Purkinje cell (primary cell): ENCODE measurements around the gene KLK5. TPM values are rescaled to one million over a fixed set of nuclear protein-coding genes. Genes with fewer than 3 reads are reported as not detected.

Experiments used
- polyA plus RNA-seq: library from polyadenylated mRNA; unstranded; fragments of >200 nt; fragmentation: Nextera tagmentation; gene quantifications from 2 replicates; pipeline ENCODE4 v1.2.1, GENCODE V29; 2014

The KLK5 gene
- 5.6 TPM in 1 of 2 replicates, not detected in the other for polyA plus RNA-seq

GRCh38 chr19:50952910-50953309 is at the start of gene KLK5:
Gene KLK5 (minus strand): TSS chr19:50953038. CDS start chr19:50952657, 381 bp downstream.

GRCh38 chr19:51001515-51001914 is 48.7 kb upstream of the KLK5 start, which contains the start of gene KLK8:
Gene KLK8 (minus strand): TSS chr19:51001604. CDS start chr19:51001167, 437 bp downstream.

GRCh38 chr19:50983625-50984292 is 30.9 kb upstream of the KLK5 start, which contains the start of gene KLK7:
Gene KLK7 (minus strand): TSS chr19:50983917. CDS start chr19:50982399, 1,518 bp downstream.

DNA sequence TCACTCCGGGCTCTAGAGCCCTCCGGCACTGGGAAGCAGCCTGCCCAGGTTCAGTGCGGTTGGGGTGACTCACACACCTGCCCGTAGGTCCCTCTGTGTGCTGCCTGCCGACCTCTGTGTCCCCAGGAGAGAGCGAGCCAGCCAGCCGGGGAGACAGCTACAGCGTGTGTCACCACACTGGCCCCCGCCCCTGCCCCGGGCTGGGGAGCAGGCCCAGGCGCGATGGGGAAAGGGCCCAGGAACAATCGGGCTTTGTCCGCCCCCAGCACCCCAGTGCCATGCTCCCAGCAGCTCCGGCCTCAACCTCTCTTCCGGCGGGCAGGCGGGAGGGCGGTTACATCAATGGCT is 16.5 kb upstream of the KLK5 start, which contains the start of gene KLK6:
TSS of gene KLK6 (minus strand) at position 179 of the 348 bp plus-strand sequence. CDS start 1,487 bp downstream, outside the sequence.

DNA sequence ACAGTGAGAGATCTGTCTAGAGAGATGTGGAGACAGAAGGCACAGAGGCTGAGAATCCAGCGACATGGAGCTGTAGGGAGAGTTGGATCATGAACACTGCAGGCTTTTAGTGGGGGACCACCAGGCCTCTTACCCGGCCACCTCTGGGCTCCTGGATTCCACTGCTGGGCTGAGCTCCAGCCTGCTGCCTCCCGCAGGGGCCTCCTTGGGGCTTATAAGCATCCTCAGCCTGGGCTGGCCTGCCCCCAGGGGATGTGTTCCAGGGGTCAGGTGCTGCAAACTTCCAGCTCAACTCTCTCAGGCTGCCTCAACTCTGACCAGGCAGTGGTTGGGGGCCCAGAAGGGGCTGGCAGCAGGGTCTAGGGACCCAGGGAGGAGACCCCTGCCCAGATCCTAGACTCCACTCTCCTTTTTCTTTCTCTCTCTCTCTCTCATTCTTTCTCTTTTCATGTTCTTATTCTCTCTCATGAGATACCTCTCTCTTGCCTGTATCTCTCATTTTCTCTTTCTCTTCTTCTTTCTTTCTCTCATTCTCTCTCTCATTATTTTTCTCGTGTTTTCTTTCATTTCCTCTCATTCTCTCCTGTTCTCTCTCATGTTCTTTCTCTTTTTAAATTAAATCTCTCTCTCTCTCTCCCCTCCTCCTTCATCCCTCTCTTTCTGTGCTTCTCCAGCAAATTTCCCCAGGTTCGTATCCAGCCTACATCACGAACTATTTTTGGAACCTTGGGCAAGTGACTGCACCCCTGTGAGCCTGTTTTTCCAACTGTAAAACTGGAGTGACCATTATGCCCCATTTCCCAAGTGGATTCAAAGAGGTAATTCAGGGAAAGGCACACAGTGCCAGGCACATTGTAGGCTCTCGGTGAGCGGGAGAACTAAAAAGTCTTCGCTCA is 41.4 kb downstream of the KLK5 start, which contains the start of gene KLK4:
TSS of gene KLK4 (minus strand) at position 190 of the 896 bp plus-strand sequence. CDS start 657 bp downstream, outside the sequence.

Other genes with a start within 250 kb of the KLK5 start
- gene SHANK1, start 233.2 kb downstream of the KLK5 start, polyA plus RNA-seq = 0.11 TPM in 2 replicates
- 2.5 and 6.0 TPM in 2 replicates for gene CLEC11A, start 229.7 kb downstream of the KLK5 start, polyA plus RNA-seq
- not detected in 2 replicates for gene GPR32, start 182.6 kb downstream of the KLK5 start, polyA plus RNA-seq
- gene ACP4, start 162.6 kb downstream of the KLK5 start, polyA plus RNA-seq = not detected in 2 replicates
- gene KLK1, start 129.3 kb downstream of the KLK5 start, polyA plus RNA-seq = not detected in 2 replicates
- not detected in 2 replicates for gene KLK15, start 119.5 kb downstream of the KLK5 start, polyA plus RNA-seq
- gene KLK3, start 98.1 kb downstream of the KLK5 start, polyA plus RNA-seq = not detected in 2 replicates
- gene KLK2, start 79.6 kb downstream of the KLK5 start, polyA plus RNA-seq = 0.20 TPM in 1 of 2 replicates, not detected in the other
- not detected in 2 replicates for gene KLK4, start 41.6 kb downstream of the KLK5 start, polyA plus RNA-seq
- gene KLK6, start 16.6 kb upstream of the KLK5 start, polyA plus RNA-seq = 2.6 and 2.8 TPM in 2 replicates
- gene KLK7, start 30.9 kb upstream of the KLK5 start, polyA plus RNA-seq = 14.9 and 18.1 TPM in 2 replicates
- 194 and 292 TPM in 2 replicates for gene KLK8, start 48.6 kb upstream of the KLK5 start, polyA plus RNA-seq
- gene KLK10, start 66.7 kb upstream of the KLK5 start, polyA plus RNA-seq = 0.16 and 3.9 TPM in 2 replicates
- gene KLK11, start 73.6 kb upstream of the KLK5 start, polyA plus RNA-seq = not detected in 2 replicates
- gene KLK12, start 82.0 kb upstream of the KLK5 start, polyA plus RNA-seq = not detected in 2 replicates
- not detected in 2 replicates for gene KLK13, start 112.1 kb upstream of the KLK5 start, polyA plus RNA-seq
- gene KLK14, start 129.8 kb upstream of the KLK5 start, polyA plus RNA-seq = not detected in 2 replicates
- gene CTU1, start 155.4 kb upstream of the KLK5 start, polyA plus RNA-seq = not detected in 2 replicates
- not detected in 2 replicates for gene SIGLEC9, start 171.9 kb upstream of the KLK5 start, polyA plus RNA-seq
- not detected in 2 replicates for gene SIGLEC7, start 189.3 kb upstream of the KLK5 start, polyA plus RNA-seq